K562 treated with DMSO at 1 percent for 24 hours (cell line): ENCODE results near the gene RIMS3. TPM values are rescaled to one million over a fixed set of nuclear protein-coding genes. Genes with fewer than 3 reads are reported as not detected.

Experiments
- total RNA-seq: library from RNA; unstranded; fragments of 300-600 nt; gene quantifications from 2 replicates; pipeline ENCODE4 v1.2.3, GENCODE V29; 2022; ENCODE audit warnings: low read depth; ENCODE audit not compliant: insufficient read depth

Gene RIMS3
- total RNA-seq = 1.8 and 2.0 TPM in 2 replicates

GRCh38 chr1:40665335-40666171 is at the start of gene RIMS3:
Gene RIMS3, minus strand, starts transcription at chr1:40665682. Its CDS starts 23,757 bp downstream, at chr1:40641925.

GRCh38 chr1:40691538-40692428 is 26.3 kb upstream of the RIMS3 start, which contains the start of gene NFYC:
Gene NFYC, plus strand, starts transcription at chr1:40691704. Its CDS starts 47,140 bp downstream, at chr1:40738844.

Other genes with a start within 250 kb of the RIMS3 start
- gene ZFP69B, start 215.2 kb downstream of the RIMS3 start, total RNA-seq = 4.2 and 5.1 TPM in 2 replicates
- gene ZFP69, start 188.4 kb downstream of the RIMS3 start, total RNA-seq = 2.6 and 3.2 TPM in 2 replicates
- gene EXO5, start 156.9 kb downstream of the RIMS3 start, total RNA-seq = 5.0 and 5.7 TPM in 2 replicates
- gene ZNF684, start 134.0 kb downstream of the RIMS3 start, total RNA-seq = 5.0 and 5.2 TPM in 2 replicates
- 82.9 and 89.3 TPM in 2 replicates for gene NFYC, start 26.0 kb upstream of the RIMS3 start, total RNA-seq
- gene KCNQ4, start 118.1 kb upstream of the RIMS3 start, total RNA-seq = 3.0 and 4.9 TPM in 2 replicates
- 44.5 and 47.0 TPM in 2 replicates for gene CITED4, start 196.7 kb upstream of the RIMS3 start, total RNA-seq